ENCODE measurements around the gene ITSN2. TPM values are rescaled to one million over a fixed set of nuclear protein-coding genes. Genes with fewer than 3 reads are reported as not detected.
A peak's percentile ranks its signal among the peaks of the same experiment; 100 is the strongest.

ITSN2 gene
- total and polyA plus RNA-seq, 2 donors (not counting 1 experiment from before 2014, with no cell fraction given): 23.1 to 43.4 TPM

DNA sequence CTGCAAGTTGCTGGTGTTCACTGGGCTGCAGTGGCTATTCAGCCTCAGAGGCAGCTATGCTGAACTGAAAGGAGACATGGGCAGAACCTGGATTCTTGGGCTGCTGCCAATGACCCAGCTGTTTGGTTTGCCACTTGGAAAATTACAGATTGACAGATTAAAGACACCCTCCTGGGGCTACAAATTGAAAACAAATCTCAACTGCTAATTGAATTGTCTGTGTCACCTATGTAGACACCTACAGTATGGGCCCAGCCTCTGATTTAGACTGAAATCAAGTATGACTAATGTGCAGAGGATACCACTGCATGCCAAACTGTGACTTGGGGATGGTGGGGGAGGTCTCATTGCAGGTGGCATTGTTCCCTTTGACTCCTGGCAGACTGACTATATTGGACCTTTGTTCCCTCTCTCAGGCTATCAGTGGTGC is 42.8 kb downstream of the ITSN2 start:
- no peak overlapping the region for H3K4me3 ChIP-seq (replicated peaks in 1 of 4; ENCODE audit: control extremely low read depth in 1 of 4, insufficient read depth in 1 of 4, low read depth in 3 of 4, low read length in 4 of 4)

DNA sequence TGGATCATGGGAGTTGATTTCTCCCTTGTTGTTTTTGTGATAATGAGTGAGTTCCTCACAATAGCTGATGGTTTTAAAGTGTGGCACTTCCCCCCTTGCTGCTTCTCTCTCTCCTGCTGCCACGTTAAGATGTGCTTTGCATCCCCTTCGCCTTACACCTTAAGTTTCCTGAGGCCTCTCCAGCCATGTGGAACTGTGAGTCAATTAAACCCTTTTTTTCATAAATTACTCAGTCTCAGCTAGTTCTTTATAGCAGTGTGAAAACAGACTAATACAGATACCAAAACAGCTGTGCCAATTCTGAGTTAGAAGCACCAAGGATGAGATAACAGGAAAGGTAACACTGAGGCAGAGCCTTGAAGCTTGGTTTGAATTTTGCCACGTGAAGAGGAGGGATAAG is 44.7 kb downstream of the ITSN2 start:
- no peaks in the 10 kb centered on the region for H4K20me1 ChIP-seq (ENCODE audit: control insufficient read depth, extremely low read depth, insufficient read depth, low read length)
- no peaks in the 10 kb centered on the region for H3K27me3 ChIP-seq (ENCODE audit: control insufficient read depth, insufficient read depth, low read length)
- no peaks in the 10 kb centered on the region for H3K4me1 ChIP-seq (ENCODE audit: control insufficient read depth, extremely low read depth, insufficient read depth, low read length)
- H3K4me2 ChIP-seq (ENCODE audit: extremely low read depth, insufficient read depth, low read length): no peak overlapping the region
- H3K36me3 ChIP-seq (ENCODE audit: control insufficient read depth, insufficient read depth, low read length): no peaks in the 10 kb centered on the region
- H2AFZ ChIP-seq (ENCODE audit: low read length): no peak overlapping the region
- TF ChIP-seq, protein P1, sequence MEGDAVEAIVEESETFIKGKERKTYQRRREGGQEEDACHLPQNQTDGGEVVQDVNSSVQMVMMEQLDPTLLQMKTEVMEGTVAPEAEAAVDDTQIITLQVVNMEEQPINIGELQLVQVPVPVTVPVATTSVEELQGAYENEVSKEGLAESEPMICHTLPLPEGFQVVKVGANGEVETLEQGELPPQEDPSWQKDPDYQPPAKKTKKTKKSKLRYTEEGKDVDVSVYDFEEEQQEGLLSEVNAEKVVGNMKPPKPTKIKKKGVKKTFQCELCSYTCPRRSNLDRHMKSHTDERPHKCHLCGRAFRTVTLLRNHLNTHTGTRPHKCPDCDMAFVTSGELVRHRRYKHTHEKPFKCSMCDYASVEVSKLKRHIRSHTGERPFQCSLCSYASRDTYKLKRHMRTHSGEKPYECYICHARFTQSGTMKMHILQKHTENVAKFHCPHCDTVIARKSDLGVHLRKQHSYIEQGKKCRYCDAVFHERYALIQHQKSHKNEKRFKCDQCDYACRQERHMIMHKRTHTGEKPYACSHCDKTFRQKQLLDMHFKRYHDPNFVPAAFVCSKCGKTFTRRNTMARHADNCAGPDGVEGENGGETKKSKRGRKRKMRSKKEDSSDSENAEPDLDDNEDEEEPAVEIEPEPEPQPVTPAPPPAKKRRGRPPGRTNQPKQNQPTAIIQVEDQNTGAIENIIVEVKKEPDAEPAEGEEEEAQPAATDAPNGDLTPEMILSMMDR (conservative IDR thresholded peaks at IDR 0.05 in 1 of 2, IDR thresholded peaks at IDR 0.05 in 1 of 2; ENCODE audit: low read depth in 1 of 2, low read length in 2 of 2): no peak
- no peak for TF ChIP-seq EZH2 (IDR thresholded peaks at IDR 0.05; ENCODE audit: low read length, missing control alignments)
- no peak overlapping the region for H3K9ac ChIP-seq (ENCODE audit: insufficient read depth, low read length)
- H3K4me3 ChIP-seq (replicated peaks in 1 of 4; ENCODE audit: control extremely low read depth in 1 of 4, insufficient read depth in 1 of 4, low read depth in 3 of 4, low read length in 4 of 4): no peak overlapping the region
- H3K27ac ChIP-seq (ENCODE audit: insufficient read depth, low read length): no peak overlapping the region
- no peaks in the 10 kb centered on the region for H3K9me3 ChIP-seq (ENCODE audit: control insufficient read depth, insufficient read depth, low read depth, low read length)
- no peak for DNase-seq (ENCODE audit: low read depth in 2 of 2)
- no peaks in the 10 kb centered on the region for H3K79me2 ChIP-seq (ENCODE audit: control insufficient read depth, insufficient read depth, low read length)

More for the DNA sequence above, 42.8 kb downstream of the ITSN2 start:
- Histone ChIP-seq H3K9me3 (ENCODE audit: control insufficient read depth, insufficient read depth, low read depth, low read length) (no peaks in the 10 kb centered on the region), H4K20me1 (ENCODE audit: control insufficient read depth, extremely low read depth, insufficient read depth, low read length) (no peaks in the 10 kb centered on the region), H3K36me3 (ENCODE audit: control insufficient read depth, insufficient read depth, low read length) (no peaks in the 10 kb centered on the region), H3K4me1 (ENCODE audit: control insufficient read depth, extremely low read depth, insufficient read depth, low read length) (no peaks in the 10 kb centered on the region), H3K79me2 (ENCODE audit: control insufficient read depth, insufficient read depth, low read length) (no peaks in the 10 kb centered on the region), H3K27ac (ENCODE audit: insufficient read depth, low read length) (no peak overlapping the region), H3K4me2 (ENCODE audit: extremely low read depth, insufficient read depth, low read length) (no peak overlapping the region), H3K27me3 (ENCODE audit: control insufficient read depth, insufficient read depth, low read length) (no peaks in the 10 kb centered on the region), H3K9ac (ENCODE audit: insufficient read depth, low read length) (no peak overlapping the region), H2AFZ (ENCODE audit: low read length) (no peak overlapping the region)
- DNase-seq (ENCODE audit: low read depth in 2 of 2): peak in 1 of 2 donors; percentile 12
- TF ChIP-seq, protein P1 (conservative IDR thresholded peaks at IDR 0.05 in 1 of 2, IDR thresholded peaks at IDR 0.05 in 1 of 2; ENCODE audit: low read depth in 1 of 2, low read length in 2 of 2): no peak
- TF ChIP-seq EZH2 (IDR thresholded peaks at IDR 0.05; ENCODE audit: low read length, missing control alignments): no peak

DNA sequence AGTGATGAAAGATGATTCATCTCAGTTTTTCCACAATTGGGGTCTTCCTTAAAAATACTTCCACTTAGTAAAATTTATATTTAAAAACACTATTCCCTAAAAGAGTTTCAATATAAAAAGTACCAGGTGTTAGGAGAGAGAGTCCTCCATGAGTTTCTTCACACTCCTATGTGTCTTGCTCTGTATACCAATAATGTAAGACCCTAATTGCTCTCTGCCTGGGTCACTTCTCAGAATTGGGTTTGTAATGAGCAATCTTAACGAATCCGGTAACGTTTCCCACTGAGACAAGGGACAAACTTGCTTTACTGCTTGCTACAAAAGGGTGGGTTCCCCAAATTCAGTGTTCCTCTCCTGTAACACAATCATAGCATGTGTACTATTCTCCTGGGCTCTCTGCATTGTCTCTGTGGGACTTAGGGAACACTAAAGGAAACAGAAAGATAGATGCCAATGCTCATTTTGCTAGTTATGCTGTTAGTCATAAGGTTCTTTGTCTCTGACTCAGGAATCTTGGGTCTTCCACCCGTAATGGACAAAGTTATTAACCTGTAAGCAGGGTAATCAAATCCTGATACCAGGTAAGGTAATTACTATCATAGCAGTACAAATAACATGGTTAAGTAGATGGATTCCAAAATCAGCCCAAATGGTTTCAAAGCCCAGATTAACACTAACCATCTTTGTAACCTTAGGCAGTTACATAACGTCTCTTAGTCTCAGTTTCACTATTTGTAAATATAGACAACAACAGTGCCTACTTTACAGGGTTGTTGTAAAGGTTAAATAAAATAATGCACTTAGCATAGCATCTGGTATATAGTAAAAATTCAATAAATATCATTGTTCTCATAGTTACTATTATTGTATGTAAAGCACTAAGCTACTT is 46.3 kb downstream of the ITSN2 start:
- Histone ChIP-seq H3K4me1 (ENCODE audit: control insufficient read depth, extremely low read depth, insufficient read depth, low read length) (no peaks in the 10 kb centered on the region), H3K27me3 (ENCODE audit: control insufficient read depth, insufficient read depth, low read length) (no peaks in the 10 kb centered on the region), H3K4me2 (ENCODE audit: extremely low read depth, insufficient read depth, low read length) (no peak overlapping the region), H3K9ac (ENCODE audit: insufficient read depth, low read length) (no peak overlapping the region), H3K27ac (ENCODE audit: insufficient read depth, low read length) (no peak overlapping the region), H3K36me3 (ENCODE audit: control insufficient read depth, insufficient read depth, low read length) (no peaks in the 10 kb centered on the region), H4K20me1 (ENCODE audit: control insufficient read depth, extremely low read depth, insufficient read depth, low read length) (no peaks in the 10 kb centered on the region), H3K79me2 (ENCODE audit: control insufficient read depth, insufficient read depth, low read length) (no peaks in the 10 kb centered on the region), H3K4me3 (replicated peaks in 1 of 4; ENCODE audit: control extremely low read depth in 1 of 4, insufficient read depth in 1 of 4, low read depth in 3 of 4, low read length in 4 of 4) (no peak overlapping the region), H2AFZ (ENCODE audit: low read length) (no peak overlapping the region), H3K9me3 (ENCODE audit: control insufficient read depth, insufficient read depth, low read depth, low read length) (no peaks in the 10 kb centered on the region)
- peak in 1 of 2 donors; percentile 59 for DNase-seq (ENCODE audit: low read depth in 2 of 2)
- no peak for TF ChIP-seq EZH2 (IDR thresholded peaks at IDR 0.05; ENCODE audit: low read length, missing control alignments)
- TF ChIP-seq, protein P1 (conservative IDR thresholded peaks at IDR 0.05 in 1 of 2, IDR thresholded peaks at IDR 0.05 in 1 of 2; ENCODE audit: low read depth in 1 of 2, low read length in 2 of 2): no peak
